Naive thymus-derived CD4-positive, alpha-beta T cell (primary cell): Measurements from ENCODE around the gene AFMID. TPM values are rescaled to one million over a fixed set of nuclear protein-coding genes. Genes with fewer than 3 reads are reported as not detected.

Experiments
- ATAC-seq: fragments of 150-1000 bp; cut with Tn5 transposase; 2 replicates; pipeline ENCODE4 v1.10.0; 2021; ENCODE audit warnings: mild to moderate bottlenecking, moderate library complexity
- CTCF ChIA-PET: fragments of 350-600 bp; sonication (Branson Sonifier 250); formaldehyde crosslinking; loops from one replicate; lab custom pipeline; 2021; ENCODE audit warnings: antibody characterized with exemption; lab: Charles Lee
- POLR2A ChIA-PET: fragments of 350-600 bp; sonication (Branson Sonifier 250); formaldehyde crosslinking; loops from one replicate; lab custom pipeline; 2021; ENCODE audit warnings: antibody characterized with exemption, inconsistent platforms; lab: Charles Lee
- DNase-seq, 9 donors: peaks; one replicate each; pipeline versions ENCODE4 v3.0.0 to v3.0.0-alpha.2; 2020 to 2022; ENCODE audit warnings: mixed read lengths in 1 of 9
- H3K27ac ChIP-seq: one replicate; pipeline ENCODE4 v1.7.0; 2013; ENCODE audit warnings: mild to moderate bottlenecking, low read depth, low read length, moderate library complexity
- H3K27me3 ChIP-seq, 2 donors: one replicate each; pipeline ENCODE4 v1.7.0; 2013; ENCODE audit warnings: low read length in 2 of 2, mild to moderate bottlenecking in 2 of 2, moderate library complexity in 2 of 2; ENCODE audit not compliant: control insufficient read depth in 2 of 2, insufficient read depth in 2 of 2
- H3K36me3 ChIP-seq, 3 experiments: 1 replicate in 2 of 3; 2 replicates in 1 of 3; pipeline ENCODE4 v1.7.0; 2013; ENCODE audit warnings: low read length in 3 of 3, mild to moderate bottlenecking in 3 of 3, moderate library complexity in 1 of 3; ENCODE audit not compliant: insufficient read depth in 3 of 3, control insufficient read depth in 2 of 3
- H3K4me1 ChIP-seq, 2 donors: one replicate each; pipeline ENCODE4 v1.7.0; 2013; ENCODE audit warnings: low read length in 2 of 2, mild to moderate bottlenecking in 2 of 2, moderate library complexity in 1 of 2; ENCODE audit not compliant: control insufficient read depth in 2 of 2, insufficient read depth in 2 of 2
- H3K4me3 ChIP-seq: 2 replicates; pipeline ENCODE4 v1.7.0; 2013; ENCODE audit warnings: mild to moderate bottlenecking, low read length
- H3K9me3 ChIP-seq, 3 experiments: 1 replicate in 2 of 3; 2 replicates in 1 of 3; pipeline ENCODE4 v1.7.0; 2013; ENCODE audit warnings: low read length in 3 of 3; ENCODE audit not compliant: control insufficient read depth in 2 of 3
- H3K27ac Mint-ChIP-seq, 9 donors: one replicate each; pipeline ENCODE4 v1.8.0; 2020 to 2022; ENCODE audit warnings: mixed read lengths in 9 of 9, mild to moderate bottlenecking in 8 of 9, moderate library complexity in 5 of 9, inconsistent platforms in 2 of 9
- H3K27me3 Mint-ChIP-seq, 5 donors: one replicate each; pipeline ENCODE4 v1.8.0; 2021 to 2022; ENCODE audit warnings: mixed read lengths in 5 of 5, mild to moderate bottlenecking in 1 of 5
- H3K36me3 Mint-ChIP-seq, 5 donors: one replicate each; pipeline ENCODE4 v1.8.0; 2020 to 2022; ENCODE audit warnings: mixed read lengths in 5 of 5, mild to moderate bottlenecking in 3 of 5, inconsistent platforms in 1 of 5
- H3K4me1 Mint-ChIP-seq, 7 donors: one replicate each; pipeline ENCODE4 v1.8.0; 2020 to 2022; ENCODE audit warnings: mixed read lengths in 7 of 7, mild to moderate bottlenecking in 3 of 7, inconsistent platforms in 1 of 7
- H3K4me3 Mint-ChIP-seq, 10 donors: one replicate each; pipeline ENCODE4 v1.8.0; 2020 to 2022; ENCODE audit warnings: mild to moderate bottlenecking in 10 of 10, mixed read lengths in 10 of 10, moderate library complexity in 6 of 10, inconsistent platforms in 2 of 10
- H3K9me3 Mint-ChIP-seq, 11 donors: one replicate each; pipeline ENCODE4 v1.8.0; 2020 to 2022; ENCODE audit warnings: mixed read lengths in 11 of 11, mild to moderate bottlenecking in 4 of 11, inconsistent platforms in 1 of 11, moderate library complexity in 1 of 11
- intact Hi-C, 2 donors: fragments of 100-400 bp; cut with micrococcal nuclease; formaldehyde crosslinking; loops; one replicate each; pipeline ENCODE4 v1.15.1; 2023
- polyA plus RNA-seq, 2 donors: library from polyadenylated mRNA; unstranded; fragments of 300-500 nt; fragmentation: Illumina TruSeq; gene quantifications; one replicate each; pipeline ENCODE4 v1.2.3, GENCODE V29; 2021
- total RNA-seq, 6 experiments: library from RNA in 5 of 6; stranded (reverse) in 5 of 6; gene quantifications; 1 replicate in 5 of 6; 2 replicates in 1 of 6; pipeline ENCODE4 v1.2.3 and lab custom pipeline; 2021 to 2026

The AFMID gene
- total and polyA plus RNA-seq, 7 experiments from 2014 or later, result 0.99 to 19.2 (median 1.8) TPM

DNA sequence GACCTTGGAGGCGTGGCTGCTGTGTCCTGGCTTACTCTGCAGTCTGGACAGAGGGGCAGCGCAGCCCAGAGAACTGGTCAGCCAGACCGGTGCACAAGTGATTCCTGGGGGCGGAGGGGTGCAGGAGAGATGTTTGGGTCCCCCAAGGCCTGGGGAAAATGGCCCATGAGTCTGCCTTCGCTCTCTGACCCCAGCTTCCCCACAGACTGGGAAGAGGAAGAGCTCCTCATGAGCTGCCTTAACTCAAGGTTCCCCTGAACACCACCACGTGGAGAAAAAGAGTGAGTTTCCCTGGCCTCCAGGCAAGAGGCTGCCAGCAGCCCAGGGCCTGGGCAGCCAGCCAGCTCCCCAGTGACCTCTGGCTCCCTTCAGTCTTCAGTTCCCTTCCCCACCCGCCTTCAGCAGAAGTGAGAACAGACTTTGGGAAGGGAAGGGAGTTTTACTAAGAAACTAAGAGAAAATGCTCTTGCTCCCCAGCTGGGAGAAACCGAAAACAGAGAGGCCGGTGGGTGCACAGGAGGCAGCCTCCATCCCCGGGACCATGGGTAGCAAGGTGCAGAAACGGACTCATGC, 42.9 kb upstream of the AFMID start:
- H3K36me3 ChIP-seq, result peaks cover 0 to 18% (median 0%) of the 10 kb centered on the region in 3 experiments

DNA sequence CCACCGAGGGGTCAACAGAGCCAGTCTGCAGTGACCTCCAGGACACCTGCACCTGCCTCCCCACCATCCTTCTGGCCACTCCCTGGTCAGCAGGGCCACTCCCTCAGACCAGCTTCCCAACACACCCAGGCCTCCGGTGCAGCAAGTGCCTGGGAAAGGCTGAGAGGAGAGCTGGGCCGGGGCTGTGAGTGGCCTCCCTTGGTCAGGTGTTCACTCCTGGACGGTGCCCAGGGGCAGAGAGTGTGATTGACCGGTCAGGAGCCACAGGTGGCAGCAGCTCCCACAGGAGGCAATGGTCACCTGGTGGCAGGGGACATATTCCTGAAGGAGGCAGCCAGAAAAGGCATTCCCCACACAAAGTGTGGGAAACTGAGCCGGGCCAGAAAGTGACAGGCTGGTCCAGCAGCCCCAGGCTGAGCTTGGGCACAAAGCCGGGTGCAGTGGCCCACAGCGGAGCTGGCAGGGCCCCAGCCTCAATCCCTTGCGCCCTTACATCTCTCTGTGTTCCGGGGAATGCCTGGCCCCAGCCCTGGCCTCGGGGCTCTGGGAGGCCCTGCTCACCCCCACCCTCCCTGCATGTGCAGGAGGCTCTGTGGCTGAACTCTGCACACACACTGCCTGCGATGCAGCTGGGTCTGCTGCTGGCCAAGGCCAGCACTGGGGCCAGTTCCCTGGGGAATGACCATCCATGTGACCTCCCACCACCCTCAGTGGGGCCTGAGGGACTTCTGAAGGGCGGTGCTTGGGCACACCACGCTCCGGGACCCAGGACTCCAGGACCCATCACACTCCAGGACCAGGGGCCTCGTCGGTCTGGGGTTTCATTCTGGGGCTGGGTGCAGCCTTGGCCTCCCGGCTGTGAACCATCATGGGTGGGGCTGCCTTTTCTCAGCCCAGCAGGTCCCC, 42.2 kb upstream of the AFMID start:
- Mint-ChIP-seq H3K4me3 (peak overlapping the region in 1 of 10 donors; percentile 14), H3K9me3 (peaks cover 0 to 3% (median 0%) of the 10 kb centered on the region in 11 donors), H3K27me3 (peaks cover 0 to 4% (median 0%) of the 10 kb centered on the region in 5 donors), H3K36me3 (peaks cover 0 to 10% (median 3%) of the 10 kb centered on the region in 5 donors), H3K27ac (peak overlapping the region in 3 of 9 donors; percentile 76 to 88 (median 80)), H3K4me1 (peaks cover 27 to 52% (median 49%) of the 10 kb centered on the region in 7 donors)
- intact Hi-C loops, result loop anchor here in 1 of 2 donors (10.0 kb wide), 1 partner anchor 70 kb away; the partner anchor contains the start of gene BIRC5
- ATAC-seq (no peak), DNase-seq (no peak)
- Histone ChIP-seq H3K36me3 (peaks cover 0 to 18% (median 0%) of the 10 kb centered on the region in 3 experiments), H3K27ac (no peak overlapping the region), H3K9me3 (no peaks in the 10 kb centered on the region), H3K4me1 (peaks cover 8 to 37% of the 10 kb centered on the region in 2 donors), H3K27me3 (no peaks in the 10 kb centered on the region), H3K4me3 (no peak overlapping the region)
- POLR2A ChIA-PET, result interaction anchor here (0.7 to 27.3 kb wide), 6 partner anchors 7 to 42 kb away, joined by 3 to 898 read pairs (median 4); partner anchors contain the start of genes AFMID, TK1, TMC6 and TMC8
- CTCF ChIA-PET, result interaction anchor here (0.8 to 1.1 kb wide), 2 partner anchors 32 to 86 kb away, joined by 5 read pairs; no protein-coding TSS in a partner anchor

More for the DNA sequence above, 42.9 kb upstream of the AFMID start:
- no peak overlapping the region for H3K4me3 ChIP-seq
- Mint-ChIP-seq H3K9me3 (peaks cover 0 to 3% (median 0%) of the 10 kb centered on the region in 11 donors), H3K27ac (peak overlapping the region in 7 of 9 donors; percentile 44 to 88 (median 78)), H3K27me3 (peaks cover 0 to 4% (median 0%) of the 10 kb centered on the region in 5 donors), H3K4me3 (peak overlapping the region in 2 of 10 donors; percentile 11 to 14), H3K4me1 (peaks cover 30 to 58% (median 54%) of the 10 kb centered on the region in 7 donors), H3K36me3 (peaks cover 0 to 13% (median 4%) of the 10 kb centered on the region in 5 donors)
- no peaks in the 10 kb centered on the region for H3K9me3 ChIP-seq
- ChIA-PET POLR2A (interaction anchor here (0.7 to 27.3 kb wide), 8 partner anchors 8 to 43 kb away, joined by 3 to 898 read pairs (median 4); partner anchors contain the start of genes AFMID, TK1, TMC6 and TMC8), CTCF (interaction anchor here (0.8 to 1.1 kb wide), 2 partner anchors 32 to 85 kb away, joined by 5 read pairs; no protein-coding TSS in a partner anchor)
- H3K27ac ChIP-seq, result peak overlapping the region; percentile 37
- DNase-seq (no peak), ATAC-seq (no peak)
- peaks cover 9 to 41% of the 10 kb centered on the region in 2 donors for H3K4me1 ChIP-seq
- intact Hi-C loops, result loop anchor here in 1 of 2 donors (10.0 kb wide), 1 partner anchor 71 kb away; the partner anchor contains the start of gene BIRC5
- no peaks in the 10 kb centered on the region for H3K27me3 ChIP-seq

DNA sequence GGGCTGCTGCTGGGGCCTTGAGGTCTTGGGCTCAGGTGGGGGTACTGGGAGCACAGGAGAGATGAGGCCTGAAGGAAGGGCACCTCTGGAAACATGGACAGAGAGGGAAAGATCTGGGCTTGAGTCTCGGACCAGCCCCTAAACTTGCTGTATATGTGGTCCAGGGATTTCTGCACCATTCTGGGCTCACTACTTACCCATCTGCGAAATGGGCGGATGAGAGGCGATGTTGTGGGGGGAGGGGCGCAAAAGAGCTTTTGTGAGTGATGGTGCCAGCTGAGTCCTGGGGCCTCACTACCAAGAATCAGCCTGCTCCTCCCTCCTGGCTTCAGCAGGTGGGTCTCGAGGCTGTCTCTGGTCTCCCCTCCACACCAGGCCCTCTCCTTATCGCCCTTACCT, 40.7 kb upstream of the AFMID start:
- Mint-ChIP-seq H3K4me3 (no peak overlapping the region), H3K36me3 (peaks cover 0 to 6% (median 0%) of the 10 kb centered on the region in 5 donors), H3K9me3 (no peaks in the 10 kb centered on the region), H3K4me1 (peaks cover 20 to 42% (median 39%) of the 10 kb centered on the region in 7 donors), H3K27ac (peak overlapping the region in 3 of 9 donors; percentile 11 to 54 (median 38)), H3K27me3 (peaks cover 0 to 4% (median 0%) of the 10 kb centered on the region in 5 donors)
- ATAC-seq (no peak), DNase-seq (no peak)
- Histone ChIP-seq H3K27ac (no peak overlapping the region), H3K4me3 (no peak overlapping the region), H3K4me1 (peaks cover 0 to 26% of the 10 kb centered on the region in 2 donors), H3K36me3 (peaks cover 0 to 14% (median 0%) of the 10 kb centered on the region in 3 experiments), H3K9me3 (no peaks in the 10 kb centered on the region), H3K27me3 (no peaks in the 10 kb centered on the region)
- intact Hi-C loops, result loop anchor here in 1 of 2 donors (10.0 kb wide), 1 partner anchor 68 kb away; the partner anchor contains the start of gene BIRC5
- POLR2A ChIA-PET, result interaction anchor here (0.6 to 27.0 kb wide), 5 partner anchors 17 to 33 kb away, joined by 3 to 898 read pairs (median 5); partner anchors contain the start of genes SYNGR2, TMC6 and TMC8
- CTCF ChIA-PET, result interaction anchor here (0.6 kb wide), 1 partner anchor 145 kb away, joined by 4 read pairs; no protein-coding TSS in a partner anchor

DNA sequence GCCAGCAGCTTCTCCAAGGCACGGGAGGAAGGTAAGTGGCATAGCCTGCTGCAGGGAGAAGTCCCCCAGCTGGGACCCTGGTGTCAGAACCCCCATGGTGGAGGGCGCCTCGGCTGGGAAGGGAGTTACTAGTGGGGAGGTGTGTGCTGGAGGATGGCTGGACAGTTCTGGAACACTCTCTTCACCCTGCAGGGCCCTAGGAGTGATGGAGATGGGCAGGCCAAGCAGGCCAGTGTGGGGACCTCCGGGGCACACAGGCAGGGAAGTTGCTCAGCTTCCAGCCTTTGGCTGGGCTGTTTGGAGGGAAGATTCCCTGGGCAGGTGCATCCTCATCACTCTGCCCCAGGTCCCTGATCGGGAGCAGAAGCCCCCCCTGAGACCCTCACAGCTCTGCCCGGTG, 40.3 kb upstream of the AFMID start:
- POLR2A ChIA-PET, result interaction anchor here (0.6 to 27.0 kb wide), 5 partner anchors 17 to 34 kb away, joined by 3 to 898 read pairs (median 5); partner anchors contain the start of genes SYNGR2, TMC6 and TMC8
- ATAC-seq, result no peak
- Mint-ChIP-seq H3K36me3 (peaks cover 0 to 6% (median 0%) of the 10 kb centered on the region in 5 donors), H3K4me3 (no peak overlapping the region), H3K4me1 (peaks cover 19 to 42% (median 38%) of the 10 kb centered on the region in 7 donors), H3K27ac (peak overlapping the region in 6 of 9 donors; percentile 14 to 87 (median 46)), H3K27me3 (peaks cover 0 to 4% (median 0%) of the 10 kb centered on the region in 5 donors), H3K9me3 (no peaks in the 10 kb centered on the region)
- H3K9me3 ChIP-seq, result no peaks in the 10 kb centered on the region
- peaks cover 0 to 22% of the 10 kb centered on the region in 2 donors for H3K4me1 ChIP-seq
- H3K27me3 ChIP-seq, result no peaks in the 10 kb centered on the region
- H3K4me3 ChIP-seq, result no peak overlapping the region
- CTCF ChIA-PET, result no interaction called here
- no peak for DNase-seq
- H3K27ac ChIP-seq, result no peak overlapping the region
- intact Hi-C loops, result loop anchor here in 1 of 2 donors (10.0 kb wide), 1 partner anchor 68 kb away; the partner anchor contains the start of gene BIRC5
- H3K36me3 ChIP-seq, result peaks cover 0 to 10% (median 0%) of the 10 kb centered on the region in 3 experiments

DNA sequence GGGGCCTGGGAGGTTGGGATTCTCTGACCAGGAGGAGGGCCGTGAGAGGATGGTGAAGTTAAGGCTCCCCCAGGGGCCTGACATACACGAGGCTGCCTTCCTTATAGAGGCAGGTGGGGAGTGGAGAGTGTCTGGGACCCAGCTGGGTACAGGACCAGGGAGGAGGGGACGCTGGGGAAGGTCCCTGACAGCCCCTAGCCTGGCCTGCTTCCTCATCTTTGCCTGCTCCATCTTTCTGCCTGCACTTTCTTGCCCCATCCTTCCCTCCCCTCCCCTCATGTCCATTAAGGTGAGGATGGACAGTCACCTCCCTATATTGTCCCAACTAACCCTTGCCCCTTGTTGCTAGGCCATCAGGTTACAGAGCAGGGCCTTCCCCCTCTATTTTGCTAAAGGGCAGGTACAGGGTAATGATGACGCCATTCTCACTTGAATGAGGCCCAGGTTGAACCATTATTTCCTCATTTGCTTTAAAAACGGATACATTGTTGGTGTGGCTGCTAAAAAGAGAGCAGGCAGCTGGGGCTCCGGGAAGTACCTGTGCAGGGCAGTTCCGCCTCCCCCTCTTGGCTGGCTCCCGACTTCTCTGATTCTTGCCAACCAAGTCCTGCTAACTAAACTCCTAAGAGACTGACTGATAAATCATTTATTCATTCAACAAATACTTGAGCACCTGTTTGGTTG, 39.7 kb upstream of the AFMID start:
- Mint-ChIP-seq H3K4me3 (peak overlapping the region in 4 of 10 donors; percentile 5 to 46 (median 18)), H3K27me3 (peaks cover 0 to 4% (median 0%) of the 10 kb centered on the region in 5 donors), H3K4me1 (peaks cover 15 to 37% (median 32%) of the 10 kb centered on the region in 7 donors), H3K36me3 (peaks cover 0 to 4% (median 0%) of the 10 kb centered on the region in 5 donors), H3K27ac (peak overlapping the region; percentile 3 to 87 (median 64)), H3K9me3 (no peaks in the 10 kb centered on the region)
- no peak overlapping the region for H3K4me3 ChIP-seq
- ChIA-PET POLR2A (interaction anchor here (0.6 to 27.0 kb wide), 5 partner anchors 18 to 34 kb away, joined by 3 to 898 read pairs (median 5); partner anchors contain the start of genes SYNGR2, TMC6 and TMC8), CTCF (interaction anchor here (0.6 to 2.9 kb wide), 3 partner anchors 27 to 60 kb away, joined by 3 to 13 read pairs (median 3); no protein-coding TSS in a partner anchor)
- H3K4me1 ChIP-seq, result peaks cover 0 to 16% of the 10 kb centered on the region in 2 donors
- DNase-seq (peak in 4 of 9 donors; percentile 30 to 44 (median 36)), ATAC-seq (peak; percentile 74)
- no peaks in the 10 kb centered on the region for H3K9me3 ChIP-seq
- H3K36me3 ChIP-seq, result peaks cover 0 to 4% (median 0%) of the 10 kb centered on the region in 3 experiments
- intact Hi-C loops, result loop anchor here in 1 of 2 donors (10.0 kb wide), 1 partner anchor 67 kb away; the partner anchor contains the start of gene BIRC5
- H3K27ac ChIP-seq, result peak overlapping the region; percentile 25
- no peaks in the 10 kb centered on the region for H3K27me3 ChIP-seq
